ENCODE results near the gene DMXL2. TPM values are rescaled to one million over a fixed set of nuclear protein-coding genes. Genes with fewer than 3 reads are reported as not detected.

The DMXL2 gene
- total RNA-seq, 1 experiment from 2014 or later = 32.8 TPM

GRCh38 chr15:51405693-51406523 lies 216.7 kb downstream of the DMXL2 start:
- DNase-seq (ENCODE audit: low read depth) = no peak

- no peak for DNase-seq (ENCODE audit: low read depth)
Measured at GRCh38 chr15:51403946-51404695, 218.4 kb downstream of the DMXL2 start.

- DNase-seq (ENCODE audit: low read depth) = peak; percentile 48
Measured at GRCh38 chr15:51403072-51403878, 219.3 kb downstream of the DMXL2 start.

GRCh38 chr15:51401872-51402517 lies 220.6 kb downstream of the DMXL2 start:
- peak; percentile 34 for DNase-seq (ENCODE audit: low read depth)

GRCh38 chr15:51401051-51401780 lies 221.4 kb downstream of the DMXL2 start:
- no peak for DNase-seq (ENCODE audit: low read depth)

- no peak for DNase-seq (ENCODE audit: low read depth)
Measured at GRCh38 chr15:51398626-51399025, 223.9 kb downstream of the DMXL2 start.

Other genes starting within 250 kb of the DMXL2 start
- not detected in 2 replicates for gene SCG3, start 58.7 kb upstream of the DMXL2 start, total RNA-seq (2014; rRNA removed; shearing (Covaris generic))
- 16.7 and 17.5 TPM in 2 replicates for gene LYSMD2, start 114.9 kb upstream of the DMXL2 start, total RNA-seq (2014; rRNA removed; shearing (Covaris generic))
- 4.1 and 4.8 TPM in 2 replicates for gene TMOD2, start 128.8 kb upstream of the DMXL2 start, total RNA-seq (2014; rRNA removed; shearing (Covaris generic))
- 58.2 and 63.9 TPM in 2 replicates for gene TMOD3, start 206.9 kb upstream of the DMXL2 start, total RNA-seq (2014; rRNA removed; shearing (Covaris generic))